A673 (cell line): ENCODE data around the gene ANAPC2. TPM values are rescaled to one million over a fixed set of nuclear protein-coding genes. Genes with fewer than 3 reads are reported as not detected.

ENCODE experiments used
- BruUV-seq: library from RNA; stranded (reverse); fragments of 400-500 nt; replicated peaks from 2 replicates; lab custom pipeline; 2021; lab: Mats Ljungman, UMichigan
- CTCF ChIA-PET: fragments of 300-600 bp; sonication (Branson Sonifier 250); formaldehyde crosslinking; loops from one replicate; lab custom pipeline; 2022; ENCODE audit warnings: antibody characterized with exemption; lab: Charles Lee
- POLR2A ChIA-PET: fragments of 300-600 bp; sonication (Branson Sonifier 250); formaldehyde crosslinking; loops from one replicate; lab custom pipeline; 2022; ENCODE audit warnings: antibody characterized with exemption; ENCODE audit not compliant: low non-redundant PET; lab: Charles Lee
- DNase-seq: peaks from one replicate; pipeline ENCODE4 v3.0.0-alpha.2; 2015; ENCODE audit warnings: low spot score
- H3K27ac ChIP-seq: fragments of 200-600 bp; sonication (generic); 2 replicates; pipeline ENCODE4 v1.5.1; 2016; ENCODE audit warnings: mixed run types, low read depth, mild to moderate bottlenecking, mixed read lengths, antibody characterized with exemption, low read length; ENCODE audit not compliant: poor library complexity, severe bottlenecking
- H3K27me3 ChIP-seq: fragments of 200-600 bp; sonication (generic); replicated peaks from 2 replicates; pipeline ENCODE4 v1.6.1; 2017; ENCODE audit warnings: mixed run types, low read depth, mild to moderate bottlenecking, mixed read lengths, antibody characterized with exemption, low read length; ENCODE audit not compliant: insufficient read depth, poor library complexity
- H3K36me3 ChIP-seq: fragments of 200-600 bp; sonication (generic); 2 replicates; pipeline ENCODE4 v1.6.1; 2016; ENCODE audit warnings: mixed run types, mild to moderate bottlenecking, mixed read lengths, antibody characterized with exemption, low read length; ENCODE audit not compliant: insufficient read depth, poor library complexity, severe bottlenecking
- H3K4me1 ChIP-seq: fragments of 200-600 bp; sonication (generic); 2 replicates; pipeline ENCODE4 v1.6.1; 2017; ENCODE audit warnings: mixed run types, mild to moderate bottlenecking, mixed read lengths, antibody characterized with exemption, low read length; ENCODE audit not compliant: insufficient read depth, poor library complexity, severe bottlenecking
- H3K4me3 ChIP-seq: fragments of 200-600 bp; sonication (generic); 2 replicates; pipeline ENCODE4 v1.5.1; 2016; ENCODE audit warnings: low read depth, mixed run types, mild to moderate bottlenecking, mixed read lengths, low read length; ENCODE audit not compliant: poor library complexity, severe bottlenecking
- H3K9me3 ChIP-seq: fragments of 200-600 bp; sonication (generic); 2 replicates; pipeline ENCODE4 v1.6.1; 2016; ENCODE audit warnings: mixed run types, low read depth, mild to moderate bottlenecking, mixed read lengths, antibody characterized with exemption, low read length; ENCODE audit not compliant: poor library complexity, severe bottlenecking
- EZH2 ChIP-seq: fragments of 200-600 bp; sonication (generic); IDR thresholded peaks from 2 replicates; pipeline ENCODE4 v1.6.1; 2017; ENCODE audit warnings: borderline replicate concordance, low read depth, mild to moderate bottlenecking, mixed read lengths, antibody characterized with exemption, low read length; ENCODE audit not compliant: poor library complexity, severe bottlenecking
- intact Hi-C: fragments of 100-400 bp; cut with micrococcal nuclease; formaldehyde crosslinking; loops from one replicate; pipeline ENCODE4 v1.10.0; 2022; ENCODE audit not compliant: unreplicated experiment
- total RNA-seq: library from RNA; stranded (reverse); gene quantifications from 2 replicates; pipeline ENCODE4 v1.2.3, GENCODE V29; 2021
- TF ChIP-seq, protein P1 (sequence below): fragments of 300-800, 200-600 bp; sonication (generic); conservative IDR thresholded peaks from 2 replicates; pipeline ENCODE4 v1.5.1; 2017; ENCODE audit warnings: low read depth, mild to moderate bottlenecking, antibody characterized with exemption, low read length, moderate library complexity, mixed read lengths

Gene ANAPC2
- total RNA-seq, 1 experiment from 2014 or later: 49.6 TPM

DNA sequence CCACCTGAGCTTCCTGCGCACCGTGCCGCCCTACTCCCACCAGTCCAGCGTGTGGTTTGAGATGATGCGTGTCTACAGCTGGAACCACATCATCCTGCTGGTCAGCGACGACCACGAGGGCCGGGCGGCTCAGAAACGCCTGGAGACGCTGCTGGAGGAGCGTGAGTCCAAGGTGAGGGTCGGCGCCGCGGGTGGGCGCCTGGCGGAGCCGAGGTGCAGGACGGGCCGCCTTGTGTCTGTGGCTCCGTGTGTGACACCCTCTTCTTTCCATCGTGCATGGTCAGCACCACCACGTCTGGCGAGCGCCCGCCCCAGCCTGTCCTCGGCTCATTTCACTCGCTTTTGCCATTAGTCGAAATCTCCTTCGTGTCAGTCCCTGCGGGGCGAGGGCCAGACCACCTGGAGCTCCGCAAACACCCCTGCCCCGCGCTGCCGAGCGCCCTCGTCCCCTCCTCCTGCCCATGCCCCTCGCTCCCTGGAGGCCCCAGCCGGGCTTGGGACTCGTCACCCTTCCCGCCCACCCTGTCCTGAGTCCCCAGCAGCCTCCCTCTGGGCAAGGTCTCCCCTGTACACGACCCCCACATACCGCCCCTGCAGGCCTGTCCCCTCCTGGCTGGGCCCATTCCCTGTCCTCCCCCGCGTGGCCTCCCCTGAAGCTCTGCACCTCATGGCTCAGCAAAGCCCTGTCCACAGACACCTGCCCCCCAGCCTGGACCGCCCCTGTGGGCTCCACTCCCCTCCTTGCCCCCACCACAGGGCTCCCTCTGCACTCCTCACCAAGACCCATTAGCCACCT is 42.4 kb downstream of the ANAPC2 start:
- Histone ChIP-seq H3K27me3 (peaks cover 37% of the 10 kb centered on the region), H3K9me3 (no peaks in the 10 kb centered on the region), H3K27ac (no peak overlapping the region), H3K4me1 (peaks cover 5% of the 10 kb centered on the region), H3K4me3 (no peak overlapping the region), H3K36me3 (no peaks in the 10 kb centered on the region)
- ChIA-PET CTCF (no interaction called here), POLR2A (no interaction called here)
- intact Hi-C loops: no loop called here
- TF ChIP-seq, protein P1, sequence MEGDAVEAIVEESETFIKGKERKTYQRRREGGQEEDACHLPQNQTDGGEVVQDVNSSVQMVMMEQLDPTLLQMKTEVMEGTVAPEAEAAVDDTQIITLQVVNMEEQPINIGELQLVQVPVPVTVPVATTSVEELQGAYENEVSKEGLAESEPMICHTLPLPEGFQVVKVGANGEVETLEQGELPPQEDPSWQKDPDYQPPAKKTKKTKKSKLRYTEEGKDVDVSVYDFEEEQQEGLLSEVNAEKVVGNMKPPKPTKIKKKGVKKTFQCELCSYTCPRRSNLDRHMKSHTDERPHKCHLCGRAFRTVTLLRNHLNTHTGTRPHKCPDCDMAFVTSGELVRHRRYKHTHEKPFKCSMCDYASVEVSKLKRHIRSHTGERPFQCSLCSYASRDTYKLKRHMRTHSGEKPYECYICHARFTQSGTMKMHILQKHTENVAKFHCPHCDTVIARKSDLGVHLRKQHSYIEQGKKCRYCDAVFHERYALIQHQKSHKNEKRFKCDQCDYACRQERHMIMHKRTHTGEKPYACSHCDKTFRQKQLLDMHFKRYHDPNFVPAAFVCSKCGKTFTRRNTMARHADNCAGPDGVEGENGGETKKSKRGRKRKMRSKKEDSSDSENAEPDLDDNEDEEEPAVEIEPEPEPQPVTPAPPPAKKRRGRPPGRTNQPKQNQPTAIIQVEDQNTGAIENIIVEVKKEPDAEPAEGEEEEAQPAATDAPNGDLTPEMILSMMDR: no peak
- no peak for TF ChIP-seq EZH2
- BruUV-seq: no TSS peak
- DNase-seq: no peak

DNA sequence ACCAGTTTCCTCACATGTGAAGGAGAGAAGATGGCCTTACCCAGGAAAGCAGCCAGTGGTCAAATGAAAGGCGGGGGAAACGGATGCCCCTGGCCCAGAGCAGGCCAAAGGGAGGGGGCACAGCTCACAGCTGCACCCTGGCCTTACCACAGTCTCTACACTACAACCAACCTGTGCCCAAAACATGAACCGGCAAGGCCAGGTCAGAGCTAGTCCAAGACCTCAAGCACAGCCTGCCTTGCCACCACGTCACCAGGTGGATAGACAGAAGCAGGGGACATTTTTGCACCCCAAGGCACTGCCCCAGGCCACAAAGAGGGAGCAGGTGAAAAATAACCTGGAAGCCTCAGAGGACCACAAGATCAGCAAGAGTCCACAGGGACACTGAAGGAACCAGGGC is 44.9 kb downstream of the ANAPC2 start:
- intact Hi-C loops: no loop called here
- no TSS peak for BruUV-seq
- ChIA-PET POLR2A (no interaction called here), CTCF (interaction anchor here (0.6 kb wide), 1 partner anchor 39 kb away, joined by 4 read pairs; no protein-coding TSS in a partner anchor)
- Histone ChIP-seq H3K4me3 (no peak overlapping the region), H3K27ac (no peak overlapping the region), H3K9me3 (no peaks in the 10 kb centered on the region), H3K4me1 (no peaks in the 10 kb centered on the region), H3K36me3 (no peaks in the 10 kb centered on the region), H3K27me3 (peaks cover 62% of the 10 kb centered on the region)
- TF ChIP-seq EZH2: no peak
- TF ChIP-seq, protein P1: no peak
- no peak for DNase-seq

GRCh38 chr9:137141976-137142936 is 46.1 kb downstream of the ANAPC2 start:
- H3K4me1 ChIP-seq: no peaks in the 10 kb centered on the region
- ChIA-PET CTCF (no interaction called here), POLR2A (no interaction called here)
- DNase-seq: no peak
- H3K27me3 ChIP-seq: peaks cover 74% of the 10 kb centered on the region
- H3K36me3 ChIP-seq: no peaks in the 10 kb centered on the region
- no peak overlapping the region for H3K27ac ChIP-seq
- no peak overlapping the region for H3K4me3 ChIP-seq
- H3K9me3 ChIP-seq: no peaks in the 10 kb centered on the region
- no TSS peak for BruUV-seq
- intact Hi-C loops: no loop called here
- no peak for TF ChIP-seq EZH2
